WTC11 (cell line): ENCODE measurements around the gene WNT7A. TPM values are rescaled to one million over a fixed set of nuclear protein-coding genes. Genes with fewer than 3 reads are reported as not detected.

Experiments
- ATAC-seq: fragments of 200-7000 bp; cut with Tn5 transposase; 2 replicates; pipeline ENCODE4 v1.10.0; 2021; ENCODE audit warnings: mild to moderate bottlenecking, moderate library complexity
- CTCF ChIA-PET: fragments of 300-600 bp; sonication (Branson Sonifier 250); formaldehyde crosslinking; loops from one replicate; lab custom pipeline; 2021; ENCODE audit warnings: antibody characterized with exemption; lab: Charles Lee
- POLR2A ChIA-PET: fragments of 350-600 bp; sonication (Branson Sonifier 250); formaldehyde crosslinking; loops from one replicate; lab custom pipeline; 2021; ENCODE audit warnings: antibody characterized with exemption; lab: Charles Lee
- DNase-seq: peaks from one replicate; pipeline ENCODE4 v3.0.0; 2021; ENCODE audit warnings: low spot score
- H3K27ac Mint-ChIP-seq: 2 replicates; pipeline ENCODE4 v1.8.0; 2021; ENCODE audit warnings: mixed read lengths
- H3K27me3 Mint-ChIP-seq: 2 replicates; pipeline ENCODE4 v1.8.0; 2021; ENCODE audit warnings: low read depth, mild to moderate bottlenecking, moderate library complexity, mixed read lengths
- H3K36me3 Mint-ChIP-seq: 2 replicates; pipeline ENCODE4 v1.8.0; 2021; ENCODE audit warnings: mixed read lengths
- H3K4me1 Mint-ChIP-seq: 2 replicates; pipeline ENCODE4 v1.8.0; 2022; ENCODE audit warnings: mixed read lengths
- H3K4me3 Mint-ChIP-seq: 2 replicates; pipeline ENCODE4 v1.8.0; 2021; ENCODE audit warnings: mild to moderate bottlenecking, moderate library complexity, mixed read lengths
- H3K9me3 Mint-ChIP-seq: 2 replicates; pipeline ENCODE4 v1.8.0; 2021; ENCODE audit warnings: mixed read lengths
- ATF6 ChIP-seq: sonication (generic); formaldehyde crosslinking; IDR thresholded peaks from 2 replicates; pipeline ENCODE4 v1.8.1; 2023; ENCODE audit warnings: mild to moderate bottlenecking, missing genetic modification reagents
- E2F4 ChIP-seq: sonication (generic); formaldehyde crosslinking; IDR thresholded peaks from 2 replicates; pipeline ENCODE4 v1.8.1; 2022; ENCODE audit warnings: low read depth, mild to moderate bottlenecking, moderate library complexity, missing genetic modification reagents, borderline replicate concordance
- E2F5 ChIP-seq: sonication (generic); formaldehyde crosslinking; IDR thresholded peaks from 2 replicates; pipeline ENCODE4 v1.8.1; 2022; ENCODE audit warnings: mild to moderate bottlenecking, moderate library complexity, missing genetic modification reagents
- ELF4 ChIP-seq: sonication (generic); formaldehyde crosslinking; IDR thresholded peaks from 2 replicates; pipeline ENCODE4 v1.8.1; 2022; ENCODE audit warnings: low read depth, mild to moderate bottlenecking, moderate library complexity, missing genetic modification reagents
- EMX1 ChIP-seq: fragments of 250-450 bp; sonication (Bioruptor Pico); IDR thresholded peaks from 2 replicates; pipeline ENCODE4 v1.8.0; 2021; ENCODE audit warnings: mild to moderate bottlenecking
- ERG ChIP-seq: fragments of 250-450 bp; sonication (Bioruptor Pico); IDR thresholded peaks from 2 replicates; pipeline ENCODE4 v1.8.0; 2021; ENCODE audit warnings: mild to moderate bottlenecking
- GTF2I ChIP-seq: fragments of 250-450 bp; sonication (Bioruptor Pico); conservative IDR thresholded peaks from 2 replicates; pipeline ENCODE4 v1.4.0; 2021; ENCODE audit warnings: mild to moderate bottlenecking
- HMGA2 ChIP-seq: fragments of 250-450 bp; sonication (Bioruptor Pico); IDR thresholded peaks from 2 replicates; pipeline ENCODE4 v1.4.0; 2021; ENCODE audit warnings: mild to moderate bottlenecking, moderate library complexity
- NR2C2 ChIP-seq: sonication (generic); formaldehyde crosslinking; IDR thresholded peaks from 2 replicates; pipeline ENCODE4 v1.8.0; 2022; ENCODE audit warnings: mild to moderate bottlenecking, missing genetic modification reagents
- NR3C1 ChIP-seq: sonication (generic); formaldehyde crosslinking; conservative IDR thresholded peaks from 2 replicates; pipeline ENCODE4 v1.8.1; 2023; ENCODE audit warnings: low read depth, mild to moderate bottlenecking, missing genetic modification reagents
- OVOL2 ChIP-seq: fragments of 250-450 bp; sonication (Bioruptor Pico); IDR thresholded peaks from 2 replicates; pipeline ENCODE4 v1.9.0; 2021; ENCODE audit warnings: mild to moderate bottlenecking, borderline replicate concordance
- PRRX2 ChIP-seq: fragments of 250-450 bp; sonication (Bioruptor Pico); IDR thresholded peaks from 2 replicates; pipeline ENCODE4 v1.8.0; 2021; ENCODE audit warnings: mild to moderate bottlenecking
- RORB ChIP-seq: fragments of 250-450 bp; sonication (Bioruptor Pico); IDR thresholded peaks from 2 replicates; pipeline ENCODE4 v1.9.0; 2021; ENCODE audit warnings: mild to moderate bottlenecking
- SP1 ChIP-seq: sonication (generic); formaldehyde crosslinking; conservative IDR thresholded peaks from 2 replicates; pipeline ENCODE4 v1.8.1; 2022; ENCODE audit warnings: missing genetic modification reagents
- ZNF121 ChIP-seq: sonication (generic); formaldehyde crosslinking; IDR thresholded peaks from 2 replicates; pipeline ENCODE4 v1.8.0; 2023; ENCODE audit warnings: missing genetic modification reagents
- ZNF219 ChIP-seq: sonication (generic); formaldehyde crosslinking; IDR thresholded peaks from 2 replicates; pipeline ENCODE4 v1.8.0; 2023; ENCODE audit warnings: missing genetic modification reagents, mild to moderate bottlenecking, borderline replicate concordance
- ZNF416 ChIP-seq: fragments of 250-450 bp; sonication (Bioruptor Pico); IDR thresholded peaks from 2 replicates; pipeline ENCODE4 v1.9.0; 2021; ENCODE audit warnings: mild to moderate bottlenecking, inconsistent platforms
- total RNA-seq: library from RNA; stranded (reverse); gene quantifications from 3 replicates; pipeline ENCODE4 v1.2.3, GENCODE V29; 2021
- TF ChIP-seq, protein P1 (sequence below): sonication (generic); formaldehyde crosslinking; IDR thresholded peaks from 2 replicates; pipeline ENCODE4 v1.8.0; 2022; ENCODE audit warnings: mild to moderate bottlenecking, missing genetic modification reagents
- TF ChIP-seq, protein P2 (sequence below): sonication (generic); formaldehyde crosslinking; conservative IDR thresholded peaks from 2 replicates; pipeline ENCODE4 v1.8.1; 2022; ENCODE audit warnings: mild to moderate bottlenecking, missing genetic modification reagents
- TF ChIP-seq, protein P3 (sequence below): sonication (generic); formaldehyde crosslinking; IDR thresholded peaks from 2 replicates; pipeline ENCODE4 v1.8.1; 2022; ENCODE audit warnings: mild to moderate bottlenecking, missing genetic modification reagents, moderate library complexity, borderline replicate concordance

Gene WNT7A
- total RNA-seq, 1 experiment from 2014 or later, result 0.04 TPM

- POLR2A ChIA-PET, result no interaction called here
- Mint-ChIP-seq H3K4me3 (no peak overlapping the region), H3K36me3 (peaks cover 23% of the 10 kb centered on the region), H3K9me3 (peaks cover 26% of the 10 kb centered on the region)
- CTCF ChIA-PET, result interaction anchor here (1.4 kb wide), 1 partner anchor 161 kb away, joined by 3 read pairs; no protein-coding TSS in a partner anchor
- no peak for DNase-seq
- TF ChIP-seq RORB (CRISPR knock-in tag) (no peak), ZNF416 (no peak), ERG (CRISPR knock-in tag) (no peak), E2F4 (no peak), SP1 (CRISPR knock-in tag) (no peak), PRRX2 (no peak), GTF2I (CRISPR knock-in tag) (no peak), HMGA2 (CRISPR knock-in tag) (no peak), E2F5 (CRISPR knock-in tag) (no peak), NR2C2 (CRISPR knock-in tag) (no peak), ATF6 (CRISPR knock-in tag) (no peak), EMX1 (CRISPR knock-in tag) (no peak), ZNF219 (CRISPR knock-in tag) (no peak), NR3C1 (CRISPR knock-in tag) (no peak), ZNF121 (CRISPR knock-in tag) (no peak), OVOL2 (no peak), ELF4 (CRISPR knock-in tag) (no peak)
- TF ChIP-seq, protein P1, sequence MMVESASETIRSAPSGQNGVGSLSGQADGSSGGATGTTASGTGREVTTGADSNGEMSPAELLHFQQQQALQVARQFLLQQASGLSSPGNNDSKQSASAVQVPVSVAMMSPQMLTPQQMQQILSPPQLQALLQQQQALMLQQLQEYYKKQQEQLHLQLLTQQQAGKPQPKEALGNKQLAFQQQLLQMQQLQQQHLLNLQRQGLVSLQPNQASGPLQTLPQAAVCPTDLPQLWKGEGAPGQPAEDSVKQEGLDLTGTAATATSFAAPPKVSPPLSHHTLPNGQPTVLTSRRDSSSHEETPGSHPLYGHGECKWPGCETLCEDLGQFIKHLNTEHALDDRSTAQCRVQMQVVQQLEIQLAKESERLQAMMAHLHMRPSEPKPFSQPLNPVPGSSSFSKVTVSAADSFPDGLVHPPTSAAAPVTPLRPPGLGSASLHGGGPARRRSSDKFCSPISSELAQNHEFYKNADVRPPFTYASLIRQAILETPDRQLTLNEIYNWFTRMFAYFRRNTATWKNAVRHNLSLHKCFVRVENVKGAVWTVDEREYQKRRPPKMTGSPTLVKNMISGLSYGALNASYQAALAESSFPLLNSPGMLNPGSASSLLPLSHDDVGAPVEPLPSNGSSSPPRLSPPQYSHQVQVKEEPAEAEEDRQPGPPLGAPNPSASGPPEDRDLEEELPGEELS (CRISPR knock-in tag), result no peak
- TF ChIP-seq, protein P2, sequence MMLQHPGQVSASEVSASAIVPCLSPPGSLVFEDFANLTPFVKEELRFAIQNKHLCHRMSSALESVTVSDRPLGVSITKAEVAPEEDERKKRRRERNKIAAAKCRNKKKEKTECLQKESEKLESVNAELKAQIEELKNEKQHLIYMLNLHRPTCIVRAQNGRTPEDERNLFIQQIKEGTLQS (CRISPR knock-in tag), result no peak
- TF ChIP-seq, protein P3, sequence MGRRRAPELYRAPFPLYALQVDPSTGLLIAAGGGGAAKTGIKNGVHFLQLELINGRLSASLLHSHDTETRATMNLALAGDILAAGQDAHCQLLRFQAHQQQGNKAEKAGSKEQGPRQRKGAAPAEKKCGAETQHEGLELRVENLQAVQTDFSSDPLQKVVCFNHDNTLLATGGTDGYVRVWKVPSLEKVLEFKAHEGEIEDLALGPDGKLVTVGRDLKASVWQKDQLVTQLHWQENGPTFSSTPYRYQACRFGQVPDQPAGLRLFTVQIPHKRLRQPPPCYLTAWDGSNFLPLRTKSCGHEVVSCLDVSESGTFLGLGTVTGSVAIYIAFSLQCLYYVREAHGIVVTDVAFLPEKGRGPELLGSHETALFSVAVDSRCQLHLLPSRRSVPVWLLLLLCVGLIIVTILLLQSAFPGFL, result no peak
- TF ChIP-seq, all 79 proteins: peak for 0
- no peak for ATAC-seq
- Mint-ChIP-seq H3K27me3 (peaks cover 20% of the 10 kb centered on the region), H3K27ac (no peak overlapping the region), H3K4me1 (no peaks in the 10 kb centered on the region)
Observed at GRCh38 chr3:13818919-13819318, 61.0 kb downstream of the WNT7A start.
